RCC 7860 (cell line): ENCODE results near the gene RBKS.

Experiments used
- DNase-seq: peaks from one replicate; pipeline ENCODE4 v3.0.0-alpha.2; 2015; ENCODE audit warnings: low spot score
- FAIRE-seq: peaks from 2 replicates; lab custom pipeline; 2012; peaks lifted over from hg19 to GRCh38; lab: Jason Lieb, UNC

The RBKS gene

GRCh38 chr2:27838502-27838901 lies 51.7 kb downstream of the RBKS start:
- FAIRE-seq = no peak
- DNase-seq = no peak

GRCh38 chr2:27833931-27834330 lies 56.3 kb downstream of the RBKS start:
- no peak for FAIRE-seq

GRCh38 chr2:27832396-27832795 lies 57.8 kb downstream of the RBKS start:
- FAIRE-seq = peak; percentile 97
- DNase-seq = peak; percentile 94

More at GRCh38 chr2:27833931-27834330, 56.3 kb downstream of the RBKS start:
- DNase-seq = peak; percentile 41

- DNase-seq (peak; percentile 84), FAIRE-seq (no peak)
Measured at GRCh38 chr2:27831279-27832050, 58.7 kb downstream of the RBKS start.

- DNase-seq (no peak), FAIRE-seq (no peak)
Measured at GRCh38 chr2:27830656-27831055, 59.5 kb downstream of the RBKS start.

- FAIRE-seq = no peak
- DNase-seq = no peak
Measured at GRCh38 chr2:27829791-27830190, 60.4 kb downstream of the RBKS start.

GRCh38 chr2:27828305-27828704 lies 61.9 kb downstream of the RBKS start:
- DNase-seq (no peak), FAIRE-seq (no peak)

- FAIRE-seq (no peak), DNase-seq (no peak)
Measured at GRCh38 chr2:27824401-27824800, 65.8 kb downstream of the RBKS start.

- DNase-seq (no peak), FAIRE-seq (no peak)
Measured at GRCh38 chr2:27823569-27823968, 66.6 kb downstream of the RBKS start.

- no peak for DNase-seq
- FAIRE-seq = no peak
Measured at GRCh38 chr2:27823135-27823534, 67.1 kb downstream of the RBKS start.

GRCh38 chr2:27822049-27822448 lies 68.1 kb downstream of the RBKS start:
- FAIRE-seq = no peak
- no peak for DNase-seq

GRCh38 chr2:27815860-27816438 lies 74.2 kb downstream of the RBKS start:
- FAIRE-seq (no peak), DNase-seq (no peak)

GRCh38 chr2:27814758-27815157 lies 75.4 kb downstream of the RBKS start:
- DNase-seq (no peak), FAIRE-seq (no peak)

GRCh38 chr2:27811768-27812167 lies 78.4 kb downstream of the RBKS start:
- FAIRE-seq (no peak), DNase-seq (no peak)

GRCh38 chr2:27810455-27810854 lies 79.7 kb downstream of the RBKS start:
- DNase-seq = peak; percentile 40
- FAIRE-seq = no peak

- peak; percentile 92 for DNase-seq
- FAIRE-seq = peak; percentile 91
Measured at GRCh38 chr2:27809761-27810241, 80.4 kb downstream of the RBKS start.

GRCh38 chr2:27808984-27809383 lies 81.2 kb downstream of the RBKS start:
- no peak for FAIRE-seq
- DNase-seq = no peak

GRCh38 chr2:27808418-27808817 lies 81.8 kb downstream of the RBKS start:
- no peak for DNase-seq
- no peak for FAIRE-seq

- DNase-seq (peak; percentile 30), FAIRE-seq (no peak)
Measured at GRCh38 chr2:27807476-27807875, 82.7 kb downstream of the RBKS start.

- DNase-seq = peak; percentile 33
- peak; percentile 76 for FAIRE-seq
Measured at GRCh38 chr2:27806311-27807059, 83.7 kb downstream of the RBKS start.

- DNase-seq (no peak), FAIRE-seq (no peak)
Measured at GRCh38 chr2:27805180-27805579, 85.0 kb downstream of the RBKS start.

- FAIRE-seq = peak; percentile 80
- peak; percentile 30 for DNase-seq
Measured at GRCh38 chr2:27804146-27804545, 86.0 kb downstream of the RBKS start.
